H1 (cell line): ENCODE measurements around the gene TCN2. TPM values are rescaled to one million over a fixed set of nuclear protein-coding genes. Genes with fewer than 3 reads are reported as not detected.

Experiments
- KDM1A ChIP-seq: fragments of 200-600, 300-600 bp; sonication (generic); IDR thresholded peaks from 2 replicates; pipeline ENCODE4 v1.7.1; 2016; ENCODE audit warnings: mild to moderate bottlenecking, low read length, borderline replicate concordance
- TEAD4 ChIP-seq: IDR thresholded peaks from 2 replicates; pipeline ENCODE4 v1.6.1; 2012; ENCODE audit warnings: low read depth, low read length, inconsistent platforms, mixed read lengths
- polyA plus RNA-seq, 7 experiments: library from polyadenylated mRNA; depleted of rRNA in 3 of 7; stranded (reverse) in 5 of 7; unstranded in 2 of 7; fragments of >200 nt in 5 of 7; fragments of 200-250 nt in 2 of 7; gene quantifications; 1 replicate in 5 of 7; 2 replicates in 1 of 7; 4 replicates in 1 of 7; pipeline versions ENCODE4 v1.2.1 to v1.2.3, GENCODE V29; 2011 to 2013; ENCODE audit warnings: missing spikeins in 2 of 7, mixed read lengths in 2 of 7
- total RNA-seq: library from RNA; stranded (reverse); fragmentation: NEBNext Ultra II Directional; extraction: Animal tissue kit (Norgen Biotek cat#: 25700); gene quantifications from 2 replicates; pipeline ENCODE4 v1.2.1, GENCODE V29; 2021

The TCN2 gene
- total and polyA plus RNA-seq, 2 of the 8 experiments (the other 6 are each of a cell fraction or from before 2014, with no cell fraction given) = 30.0 to 87.8 TPM

- TF ChIP-seq TEAD4 = peak; percentile 76
- TF ChIP-seq KDM1A = 0 out of 2 replicates have a peak, but pooled peaks have one; percentile 13
Observed at GRCh38 chr22:30606455-30607299, at the start of gene TCN2 (continued).
